RWPE2 (cell line): ENCODE data around the gene PYGM.

Experiments used
- ATAC-seq: fragments of 200-7000 bp; cut with Tn5 transposase; 3 replicates; pipeline ENCODE4 v1.9.1; 2021; ENCODE audit warnings: low read depth
- DNase-seq: peaks from one replicate; pipeline ENCODE4 v3.0.0-alpha.2; 2020; ENCODE audit warnings: low spot score
- H3K27ac ChIP-seq: fragments of 450-650 bp; 2 replicates; pipeline ENCODE4 v1.5.1; 2017; ENCODE audit warnings: mild to moderate bottlenecking; ENCODE audit not compliant: poor library complexity, severe bottlenecking
- H3K27me3 ChIP-seq: fragments of 250-450 bp; sonication (Bioruptor Pico); 2 replicates; pipeline ENCODE4 v1.5.1; 2021; ENCODE audit warnings: mild to moderate bottlenecking, moderate library complexity; ENCODE audit not compliant: insufficient read depth, poor library complexity, severe bottlenecking
- H3K36me3 ChIP-seq: fragments of 250-450 bp; sonication (Bioruptor Pico); 2 replicates; pipeline ENCODE4 v1.5.1; 2020; ENCODE audit warnings: low read depth, mild to moderate bottlenecking, moderate library complexity
- H3K4me1 ChIP-seq: fragments of 250-450 bp; sonication (Bioruptor Pico); 2 replicates; pipeline ENCODE4 v1.5.1; 2021; ENCODE audit warnings: mild to moderate bottlenecking, moderate library complexity; ENCODE audit not compliant: insufficient read depth, poor library complexity, severe bottlenecking
- H3K4me3 ChIP-seq: fragments of 250-450 bp; sonication (Bioruptor Pico); 2 replicates; pipeline ENCODE4 v1.5.1; 2021; ENCODE audit warnings: mild to moderate bottlenecking, moderate library complexity; ENCODE audit not compliant: severe bottlenecking
- H3K9me3 ChIP-seq: fragments of 250-450 bp; sonication (Bioruptor Pico); 2 replicates; pipeline ENCODE4 v1.5.1; 2021; ENCODE audit warnings: mild to moderate bottlenecking, moderate library complexity; ENCODE audit not compliant: severe bottlenecking
- TF ChIP-seq, protein P1 (sequence below): fragments of 450-650 bp; IDR thresholded peaks from one replicate; pipeline ENCODE4 v1.5.1; 2017; ENCODE audit warnings: mild to moderate bottlenecking, moderate library complexity; ENCODE audit not compliant: poor library complexity, severe bottlenecking

The PYGM gene

DNA sequence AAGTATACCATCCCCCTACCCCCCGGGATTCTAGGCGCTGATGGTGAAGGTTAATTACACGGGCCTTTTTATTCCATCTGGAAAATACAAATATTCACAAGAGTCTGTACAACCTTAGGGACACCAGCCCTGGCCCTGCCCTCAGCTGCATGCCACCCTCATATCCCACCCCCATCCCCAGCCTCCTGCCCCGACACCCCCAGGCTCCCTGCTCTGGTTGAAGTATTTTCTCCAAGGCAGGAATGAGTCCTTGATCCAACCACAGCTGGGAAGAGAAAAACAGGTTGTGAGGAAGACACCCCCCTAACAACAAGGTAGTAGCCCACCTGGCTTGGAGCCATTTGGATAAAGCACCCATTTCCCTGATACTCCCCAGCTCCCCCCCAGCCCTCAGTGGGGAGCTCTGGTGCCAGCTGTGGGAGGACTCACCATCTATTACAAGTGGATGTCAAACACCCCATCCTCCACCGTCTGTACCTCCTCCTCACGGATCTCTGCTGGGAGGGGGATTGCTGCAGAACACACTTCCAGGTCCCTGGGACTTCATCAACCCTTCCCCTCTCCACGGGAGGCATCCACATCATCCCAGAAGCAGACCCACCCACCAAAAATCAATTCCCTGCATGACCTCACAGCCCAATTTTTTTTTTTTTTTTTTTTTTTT is 32.8 kb downstream of the PYGM start:
- DNase-seq (no peak), ATAC-seq (no peak)
- Histone ChIP-seq H3K9me3 (no peaks in the 10 kb centered on the region), H3K27me3 (peaks cover 6% of the 10 kb centered on the region), H3K27ac (no peak overlapping the region), H3K36me3 (no peaks in the 10 kb centered on the region), H3K4me1 (no peaks in the 10 kb centered on the region), H3K4me3 (no peak overlapping the region)
- TF ChIP-seq, protein P1, sequence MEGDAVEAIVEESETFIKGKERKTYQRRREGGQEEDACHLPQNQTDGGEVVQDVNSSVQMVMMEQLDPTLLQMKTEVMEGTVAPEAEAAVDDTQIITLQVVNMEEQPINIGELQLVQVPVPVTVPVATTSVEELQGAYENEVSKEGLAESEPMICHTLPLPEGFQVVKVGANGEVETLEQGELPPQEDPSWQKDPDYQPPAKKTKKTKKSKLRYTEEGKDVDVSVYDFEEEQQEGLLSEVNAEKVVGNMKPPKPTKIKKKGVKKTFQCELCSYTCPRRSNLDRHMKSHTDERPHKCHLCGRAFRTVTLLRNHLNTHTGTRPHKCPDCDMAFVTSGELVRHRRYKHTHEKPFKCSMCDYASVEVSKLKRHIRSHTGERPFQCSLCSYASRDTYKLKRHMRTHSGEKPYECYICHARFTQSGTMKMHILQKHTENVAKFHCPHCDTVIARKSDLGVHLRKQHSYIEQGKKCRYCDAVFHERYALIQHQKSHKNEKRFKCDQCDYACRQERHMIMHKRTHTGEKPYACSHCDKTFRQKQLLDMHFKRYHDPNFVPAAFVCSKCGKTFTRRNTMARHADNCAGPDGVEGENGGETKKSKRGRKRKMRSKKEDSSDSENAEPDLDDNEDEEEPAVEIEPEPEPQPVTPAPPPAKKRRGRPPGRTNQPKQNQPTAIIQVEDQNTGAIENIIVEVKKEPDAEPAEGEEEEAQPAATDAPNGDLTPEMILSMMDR, result no peak

DNA sequence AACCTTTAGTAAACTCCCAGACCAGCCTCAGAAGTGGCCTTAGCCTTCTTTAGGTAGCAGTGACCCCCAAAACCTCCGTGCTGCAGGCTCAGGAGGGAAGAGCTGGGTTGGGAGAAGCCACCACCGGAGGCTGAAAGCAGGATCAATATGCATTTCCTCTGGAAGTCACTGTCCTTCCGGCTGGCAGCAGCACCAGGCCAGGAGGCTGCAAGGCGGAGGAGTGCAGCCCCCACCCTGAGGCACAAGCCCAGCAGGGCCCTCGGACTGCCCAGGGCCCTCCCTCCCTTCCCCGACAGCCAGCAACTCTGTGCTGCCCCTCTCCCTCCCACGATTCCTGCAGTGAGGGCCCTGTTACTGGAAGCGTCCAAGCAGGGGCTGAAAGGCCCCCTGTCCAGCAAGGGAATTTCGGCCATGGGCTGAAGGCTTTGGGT is 33.5 kb downstream of the PYGM start:
- Histone ChIP-seq H3K27ac (no peak overlapping the region), H3K4me3 (no peak overlapping the region), H3K4me1 (no peaks in the 10 kb centered on the region), H3K27me3 (peaks cover 13% of the 10 kb centered on the region), H3K9me3 (no peaks in the 10 kb centered on the region), H3K36me3 (no peaks in the 10 kb centered on the region)
- no peak for DNase-seq
- ATAC-seq, result no peak
- TF ChIP-seq, protein P1, result no peak

DNA sequence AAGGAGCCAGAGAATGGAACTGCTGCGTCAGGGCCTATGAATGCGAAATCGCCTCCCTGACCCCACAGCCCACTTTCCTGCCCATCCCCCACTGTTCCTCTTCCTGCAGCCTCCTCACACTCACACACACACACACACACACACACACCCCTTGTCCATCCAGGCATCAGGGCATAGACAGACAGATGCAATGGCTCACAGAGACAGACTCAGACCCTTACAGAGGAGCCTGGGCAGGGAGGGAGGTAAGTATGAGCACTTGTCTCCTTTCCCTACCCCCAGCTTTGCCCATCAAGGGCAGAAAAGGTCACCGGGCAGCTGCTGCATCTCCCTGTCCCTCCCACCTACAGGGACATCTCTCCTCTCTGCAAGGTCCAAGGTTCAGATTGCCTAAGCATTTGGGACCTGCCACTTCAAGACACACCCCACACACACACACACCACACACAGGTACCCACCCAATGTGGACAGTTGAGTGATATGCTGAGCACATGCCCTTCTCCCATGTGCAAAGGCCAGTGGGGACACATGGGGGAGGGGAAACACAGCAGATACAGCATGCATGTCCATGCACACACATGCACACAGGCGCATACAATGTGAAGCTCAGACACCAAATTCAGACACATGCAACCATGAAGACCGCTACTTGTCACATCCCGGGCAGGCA is 34.8 kb downstream of the PYGM start:
- H3K4me1 ChIP-seq, result no peaks in the 10 kb centered on the region
- H3K36me3 ChIP-seq, result no peaks in the 10 kb centered on the region
- H3K27ac ChIP-seq, result no peak overlapping the region
- H3K27me3 ChIP-seq, result peaks cover 21% of the 10 kb centered on the region
- DNase-seq, result no peak
- H3K4me3 ChIP-seq, result no peak overlapping the region
- ATAC-seq, result no peak
- TF ChIP-seq, protein P1, result no peak
- no peaks in the 10 kb centered on the region for H3K9me3 ChIP-seq

DNA sequence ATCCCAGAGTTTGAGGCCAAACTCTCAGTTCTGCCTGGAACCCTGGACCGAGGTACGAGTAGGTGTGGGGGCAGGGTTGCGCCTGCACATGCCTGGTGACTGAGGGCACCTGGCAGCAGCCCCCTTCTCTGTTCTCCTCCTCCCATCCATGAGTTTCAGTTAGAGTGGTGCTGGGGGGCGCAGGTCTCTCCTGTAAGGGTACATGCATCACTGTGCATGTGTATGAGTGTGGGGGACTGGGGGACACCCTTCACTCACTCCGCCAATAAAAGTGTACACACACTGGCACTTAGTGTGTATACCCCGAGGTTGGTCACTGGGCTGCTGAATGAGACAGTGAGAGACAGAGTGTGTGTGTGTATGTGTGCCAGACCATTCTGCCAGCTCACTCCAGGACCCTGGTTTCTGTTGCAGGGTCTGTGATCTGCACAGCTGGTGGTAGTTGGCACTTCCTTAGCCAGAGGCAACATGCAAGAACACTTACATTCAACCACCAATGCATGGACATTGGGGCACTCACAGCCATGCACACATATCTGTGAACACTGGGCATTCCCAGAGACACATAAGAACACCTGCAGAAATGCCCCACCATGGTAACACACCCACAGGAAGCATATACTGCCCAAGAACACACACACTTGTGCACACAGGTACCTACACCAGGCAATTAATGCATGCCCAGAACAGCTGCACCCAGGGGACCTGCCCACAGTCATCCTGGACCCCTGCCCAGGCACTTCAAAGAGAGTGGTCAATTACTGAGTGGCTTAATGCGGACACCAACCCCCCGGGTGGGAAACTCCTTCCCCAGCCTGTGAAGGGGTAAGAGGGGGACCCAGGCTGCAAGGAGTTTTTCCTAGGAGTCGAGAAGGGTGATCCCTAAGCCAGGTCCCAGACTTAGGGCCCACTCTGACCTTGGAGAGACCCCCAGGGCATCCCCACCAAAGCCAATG is 35.6 kb downstream of the PYGM start:
- ATAC-seq (no peak), DNase-seq (no peak)
- no peaks in the 10 kb centered on the region for H3K36me3 ChIP-seq
- H3K4me1 ChIP-seq, result no peaks in the 10 kb centered on the region
- TF ChIP-seq, protein P1, result no peak
- H3K9me3 ChIP-seq, result no peaks in the 10 kb centered on the region
- no peak overlapping the region for H3K27ac ChIP-seq
- H3K4me3 ChIP-seq, result no peak overlapping the region
- H3K27me3 ChIP-seq, result peaks cover 23% of the 10 kb centered on the region
